ENCODE data around the gene UGGT2.

The UGGT2 gene

GRCh38 chr13:95906999-95907398 lies 146.2 kb downstream of the UGGT2 start:
- no peak for TF ChIP-seq CTCF (IDR thresholded peaks at IDR 0.05)
- Mint-ChIP-seq H3K27me3 (ENCODE audit: low read depth, poor library complexity) (no peaks in the 10 kb centered on the region), H3K27ac (no peak overlapping the region), H3K9me3 (peaks cover 50% of the 10 kb centered on the region), H3K4me1 (no peaks in the 10 kb centered on the region), H3K36me3 (ENCODE audit: low read depth) (peaks cover 73% of the 10 kb centered on the region), H3K4me3 (no peak overlapping the region)
- DNase-seq: no peak

GRCh38 chr13:95903569-95903968 lies 149.6 kb downstream of the UGGT2 start:
- Mint-ChIP-seq H3K27me3 (ENCODE audit: low read depth, poor library complexity) (no peaks in the 10 kb centered on the region), H3K4me3 (no peak overlapping the region), H3K4me1 (no peaks in the 10 kb centered on the region)

GRCh38 chr13:95902741-95903140 lies 150.5 kb downstream of the UGGT2 start:
- DNase-seq: no peak
- Mint-ChIP-seq H3K27me3 (ENCODE audit: low read depth, poor library complexity) (no peaks in the 10 kb centered on the region), H3K27ac (no peak overlapping the region), H3K36me3 (ENCODE audit: low read depth) (peaks cover 48% of the 10 kb centered on the region), H3K9me3 (peaks cover 20% of the 10 kb centered on the region), H3K4me1 (no peaks in the 10 kb centered on the region), H3K4me3 (no peak overlapping the region)
- no peak for TF ChIP-seq CTCF (IDR thresholded peaks at IDR 0.05)

More at GRCh38 chr13:95903569-95903968, 149.6 kb downstream of the UGGT2 start:
- peaks cover 26% of the 10 kb centered on the region for H3K9me3 Mint-ChIP-seq
- no peak for DNase-seq
- peaks cover 55% of the 10 kb centered on the region for H3K36me3 Mint-ChIP-seq (ENCODE audit: low read depth)
- H3K27ac Mint-ChIP-seq: no peak overlapping the region
- TF ChIP-seq CTCF (IDR thresholded peaks at IDR 0.05): no peak

- Mint-ChIP-seq H3K4me1 (no peaks in the 10 kb centered on the region), H3K36me3 (ENCODE audit: low read depth) (peaks cover 23% of the 10 kb centered on the region), H3K27ac (no peak overlapping the region), H3K27me3 (ENCODE audit: low read depth, poor library complexity) (no peaks in the 10 kb centered on the region), H3K4me3 (no peak overlapping the region), H3K9me3 (no peaks in the 10 kb centered on the region)
- DNase-seq: no peak
- TF ChIP-seq CTCF (IDR thresholded peaks at IDR 0.05): no peak
Measured at GRCh38 chr13:95898256-95898655, 154.9 kb downstream of the UGGT2 start.

- peaks cover 4% of the 10 kb centered on the region for H3K36me3 Mint-ChIP-seq (ENCODE audit: low read depth)
- no peaks in the 10 kb centered on the region for H3K9me3 Mint-ChIP-seq
- DNase-seq: no peak
- no peak for TF ChIP-seq CTCF (IDR thresholded peaks at IDR 0.05)
- no peaks in the 10 kb centered on the region for H3K4me1 Mint-ChIP-seq
- no peak overlapping the region for H3K27ac Mint-ChIP-seq
- no peak overlapping the region for H3K4me3 Mint-ChIP-seq
- H3K27me3 Mint-ChIP-seq (ENCODE audit: low read depth, poor library complexity): no peaks in the 10 kb centered on the region
Measured at GRCh38 chr13:95896301-95896700, 156.9 kb downstream of the UGGT2 start.

GRCh38 chr13:95893861-95894260 lies 159.3 kb downstream of the UGGT2 start:
- Mint-ChIP-seq H3K36me3 (ENCODE audit: low read depth) (peaks cover 21% of the 10 kb centered on the region), H3K27me3 (ENCODE audit: low read depth, poor library complexity) (no peaks in the 10 kb centered on the region), H3K9me3 (no peaks in the 10 kb centered on the region), H3K4me3 (no peak overlapping the region), H3K4me1 (no peaks in the 10 kb centered on the region), H3K27ac (no peak overlapping the region)
- DNase-seq: no peak
- no peak for TF ChIP-seq CTCF (IDR thresholded peaks at IDR 0.05)
